DND-41 (cell line): Measurements from ENCODE around the gene RFLNA.

ENCODE experiments used
- ATAC-seq: fragments of 200-7000 bp; cut with Tn5 transposase; 3 replicates; pipeline ENCODE4 v1.9.1; 2021; ENCODE audit warnings: low read depth; ENCODE audit not compliant: insufficient read depth
- DNase-seq: peaks from one replicate; pipeline ENCODE4 v3.0.0-alpha.2; 2020
- H2AFZ ChIP-seq: 2 replicates; pipeline ENCODE4 v1.6.0; 2012; ENCODE audit warnings: low read depth, low read length
- H3K27ac ChIP-seq: 2 replicates; pipeline ENCODE4 v1.5.1; 2012; ENCODE audit warnings: low read length, inconsistent platforms
- H3K27me3 ChIP-seq: fragments of 200-600 bp; sonication (generic); 2 replicates; pipeline ENCODE4 v1.6.0; 2012; ENCODE audit warnings: low read length, mild to moderate bottlenecking, inconsistent platforms; ENCODE audit not compliant: insufficient read depth, poor library complexity
- H3K36me3 ChIP-seq: 2 replicates; pipeline ENCODE4 v1.5.1; 2012; ENCODE audit warnings: low read length, inconsistent platforms; ENCODE audit not compliant: insufficient read depth
- H3K4me1 ChIP-seq: 2 replicates; pipeline ENCODE4 v1.5.1; 2012; ENCODE audit warnings: mild to moderate bottlenecking, low read length; ENCODE audit not compliant: insufficient read depth
- H3K4me2 ChIP-seq: 2 replicates; pipeline ENCODE4 v1.6.0; 2012; ENCODE audit warnings: mild to moderate bottlenecking, moderate library complexity, low read length, inconsistent platforms; ENCODE audit not compliant: insufficient read depth
- H3K4me3 ChIP-seq, 2 experiments: fragments of 200-600 bp in 1 of 2; shearing (Covaris generic) in 1 of 2; 2 replicates each; pipeline ENCODE4 v1.5.1; 2012 to 2016; ENCODE audit warnings: inconsistent platforms in 2 of 2, low read length in 2 of 2, mild to moderate bottlenecking in 2 of 2, low read depth in 1 of 2, moderate library complexity in 1 of 2
- H3K79me2 ChIP-seq: 2 replicates; pipeline ENCODE4 v1.6.0; 2012; ENCODE audit warnings: low read length, inconsistent platforms; ENCODE audit not compliant: insufficient read depth
- H3K9ac ChIP-seq: 2 replicates; pipeline ENCODE4 v1.6.0; 2012; ENCODE audit warnings: low read depth, mild to moderate bottlenecking, inconsistent platforms, low read length, moderate library complexity
- H3K9me3 ChIP-seq: 2 replicates; pipeline ENCODE4 v1.5.1; 2012; ENCODE audit warnings: low read length, moderate library complexity, mild to moderate bottlenecking, inconsistent platforms; ENCODE audit not compliant: insufficient read depth, severe bottlenecking
- H4K20me1 ChIP-seq: 2 replicates; pipeline ENCODE4 v1.6.0; 2012; ENCODE audit warnings: low read length; ENCODE audit not compliant: insufficient read depth
- EZH2 ChIP-seq: IDR thresholded peaks from 3 replicates; pipeline ENCODE4 v1.6.1; 2012; ENCODE audit warnings: borderline replicate concordance, low read depth, mild to moderate bottlenecking, moderate library complexity, low read length, inconsistent platforms; ENCODE audit not compliant: severe bottlenecking
- TF ChIP-seq, protein P1 (sequence below): IDR thresholded peaks from 2 replicates; pipeline ENCODE4 v1.5.1; 2012; ENCODE audit warnings: borderline replicate concordance, low read length, moderate library complexity, mild to moderate bottlenecking; ENCODE audit not compliant: poor library complexity, severe bottlenecking; ENCODE audit errors: extremely low read depth

The RFLNA gene

GRCh38 chr12:124338876-124339603, 44.1 kb downstream of the RFLNA start:
- Histone ChIP-seq H3K27ac (no peak overlapping the region), H3K4me2 (no peak overlapping the region), H3K4me3 (no peak overlapping the region), H2AFZ (no peak overlapping the region), H3K36me3 (peaks cover 69% of the 10 kb centered on the region), H3K4me1 (no peaks in the 10 kb centered on the region), H4K20me1 (0 out of 2 replicates have a peak, but pooled peaks cover 4% of the 10 kb centered on the region), H3K27me3 (no peaks in the 10 kb centered on the region), H3K9ac (no peak overlapping the region), H3K9me3 (no peaks in the 10 kb centered on the region), H3K79me2 (no peaks in the 10 kb centered on the region)
- DNase-seq (no peak), ATAC-seq (no peak)
- TF ChIP-seq, protein P1, sequence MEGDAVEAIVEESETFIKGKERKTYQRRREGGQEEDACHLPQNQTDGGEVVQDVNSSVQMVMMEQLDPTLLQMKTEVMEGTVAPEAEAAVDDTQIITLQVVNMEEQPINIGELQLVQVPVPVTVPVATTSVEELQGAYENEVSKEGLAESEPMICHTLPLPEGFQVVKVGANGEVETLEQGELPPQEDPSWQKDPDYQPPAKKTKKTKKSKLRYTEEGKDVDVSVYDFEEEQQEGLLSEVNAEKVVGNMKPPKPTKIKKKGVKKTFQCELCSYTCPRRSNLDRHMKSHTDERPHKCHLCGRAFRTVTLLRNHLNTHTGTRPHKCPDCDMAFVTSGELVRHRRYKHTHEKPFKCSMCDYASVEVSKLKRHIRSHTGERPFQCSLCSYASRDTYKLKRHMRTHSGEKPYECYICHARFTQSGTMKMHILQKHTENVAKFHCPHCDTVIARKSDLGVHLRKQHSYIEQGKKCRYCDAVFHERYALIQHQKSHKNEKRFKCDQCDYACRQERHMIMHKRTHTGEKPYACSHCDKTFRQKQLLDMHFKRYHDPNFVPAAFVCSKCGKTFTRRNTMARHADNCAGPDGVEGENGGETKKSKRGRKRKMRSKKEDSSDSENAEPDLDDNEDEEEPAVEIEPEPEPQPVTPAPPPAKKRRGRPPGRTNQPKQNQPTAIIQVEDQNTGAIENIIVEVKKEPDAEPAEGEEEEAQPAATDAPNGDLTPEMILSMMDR: no peak
- TF ChIP-seq EZH2: no peak

- no peak overlapping the region for H2AFZ ChIP-seq
- H3K27ac ChIP-seq: no peak overlapping the region
- H3K79me2 ChIP-seq: no peaks in the 10 kb centered on the region
- H3K4me1 ChIP-seq: no peaks in the 10 kb centered on the region
- no peak overlapping the region for H3K4me3 ChIP-seq
- ATAC-seq (no peak), DNase-seq (no peak)
- no peak overlapping the region for H3K9ac ChIP-seq
- H3K36me3 ChIP-seq: peaks cover 69% of the 10 kb centered on the region
- TF ChIP-seq EZH2: no peak
- H4K20me1 ChIP-seq: 0 out of 2 replicates have a peak, but pooled peaks cover 4% of the 10 kb centered on the region
- H3K27me3 ChIP-seq: no peaks in the 10 kb centered on the region
- H3K4me2 ChIP-seq: no peak overlapping the region
- no peaks in the 10 kb centered on the region for H3K9me3 ChIP-seq
Measured at GRCh38 chr12:124340080-124340900, 45.4 kb downstream of the RFLNA start.

GRCh38 chr12:124341645-124342069, 46.8 kb downstream of the RFLNA start:
- no peak for DNase-seq
- H3K9ac ChIP-seq: no peak overlapping the region
- H3K27ac ChIP-seq: no peak overlapping the region
- no peak overlapping the region for H3K4me3 ChIP-seq
- no peak for ATAC-seq
- no peak overlapping the region for H3K4me2 ChIP-seq
- H2AFZ ChIP-seq: no peak overlapping the region
- peaks cover 7% of the 10 kb centered on the region; the same call in 1 of the 2 replicates for H4K20me1 ChIP-seq
- H3K79me2 ChIP-seq: no peaks in the 10 kb centered on the region
- H3K9me3 ChIP-seq: no peaks in the 10 kb centered on the region
- peaks cover 69% of the 10 kb centered on the region for H3K36me3 ChIP-seq
- H3K4me1 ChIP-seq: no peaks in the 10 kb centered on the region
- no peaks in the 10 kb centered on the region for H3K27me3 ChIP-seq
- TF ChIP-seq, protein P1: no peak
- TF ChIP-seq EZH2: no peak

GRCh38 chr12:124344022-124344421, 49.1 kb downstream of the RFLNA start:
- no peak overlapping the region for H3K4me3 ChIP-seq
- no peak overlapping the region for H3K9ac ChIP-seq
- no peak overlapping the region for H3K4me2 ChIP-seq
- TF ChIP-seq, protein P1: no peak
- no peak for TF ChIP-seq EZH2
- H3K79me2 ChIP-seq: no peaks in the 10 kb centered on the region
- no peak for DNase-seq
- H3K27me3 ChIP-seq: no peaks in the 10 kb centered on the region
- no peaks in the 10 kb centered on the region for H3K4me1 ChIP-seq
- no peaks in the 10 kb centered on the region for H3K9me3 ChIP-seq
- H3K36me3 ChIP-seq: peaks cover 80% of the 10 kb centered on the region
- H4K20me1 ChIP-seq: peaks cover 15% of the 10 kb centered on the region
- H2AFZ ChIP-seq: no peak overlapping the region
- no peak overlapping the region for H3K27ac ChIP-seq
- ATAC-seq: no peak
